GM12878 (cell line): ENCODE data around the gene ITGB2. TPM values are rescaled to one million over a fixed set of nuclear protein-coding genes. Genes with fewer than 3 reads are reported as not detected.

Experiments
- CBX3 ChIP-seq: fragments of 200-600 bp; sonication (generic); IDR thresholded peaks from 2 replicates; pipeline ENCODE4 v1.6.1; 2016; ENCODE audit warnings: low read depth, borderline replicate concordance
- CEBPZ ChIP-seq: fragments of 150-350 bp; IDR thresholded peaks from 2 replicates; pipeline ENCODE4 v1.6.1; 2016; ENCODE audit warnings: low read depth, low read length
- CHD4 ChIP-seq: fragments of 200-600 bp; sonication (generic); IDR thresholded peaks from 2 replicates; pipeline ENCODE4 v1.6.1; 2016; ENCODE audit warnings: mild to moderate bottlenecking
- EP300 ChIP-seq, 2 experiments: fragments of 150-350 bp in 1 of 2; IDR thresholded peaks; 2 replicates each; pipeline ENCODE4 v1.6.1; 2011 to 2012; ENCODE audit warnings: low read depth in 2 of 2, low read length in 2 of 2, borderline replicate concordance in 1 of 2, improper control_type of control experiment in 1 of 2, inconsistent platforms in 1 of 2; ENCODE audit not compliant: control insufficient read depth in 1 of 2
- ESRRA ChIP-seq: IDR thresholded peaks from 2 replicates; pipeline ENCODE4 v1.6.1; 2012; ENCODE audit warnings: mild to moderate bottlenecking, low read length, improper control_type of control experiment
- IKZF2 ChIP-seq, 2 experiments: fragments of 450-650 bp; IDR thresholded peaks; 2 replicates each; pipeline ENCODE4 v1.6.1; 2017; ENCODE audit warnings: mild to moderate bottlenecking in 2 of 2, moderate library complexity in 2 of 2
- KAT2A ChIP-seq: conservative IDR thresholded peaks from 2 replicates; pipeline ENCODE4 v1.6.1; 2011; ENCODE audit warnings: low read depth, low read length; ENCODE audit not compliant: control insufficient read depth
- MEF2A ChIP-seq: IDR thresholded peaks from 2 replicates; pipeline ENCODE4 v1.6.1; 2011; ENCODE audit warnings: low read depth, mild to moderate bottlenecking, low read length, moderate library complexity; ENCODE audit not compliant: insufficient read depth
- MEF2B ChIP-seq: fragments of 450-650 bp; IDR thresholded peaks from 2 replicates; pipeline ENCODE4 v1.6.1; 2018; ENCODE audit warnings: mild to moderate bottlenecking, moderate library complexity; ENCODE audit not compliant: partially characterized antibody, poor library complexity, severe bottlenecking
- MLLT1 ChIP-seq: fragments of 450-650 bp; IDR thresholded peaks from 2 replicates; pipeline ENCODE4 v1.6.1; 2016; ENCODE audit warnings: mild to moderate bottlenecking
- MXI1 ChIP-seq: fragments of 150-350 bp; IDR thresholded peaks from 2 replicates; pipeline ENCODE4 v1.6.1; 2011; ENCODE audit warnings: low read depth, mild to moderate bottlenecking, inconsistent platforms, low read length, improper control_type of control experiment
- NFYB ChIP-seq: IDR thresholded peaks from 2 replicates; pipeline ENCODE4 v1.6.1; 2011; ENCODE audit warnings: low read depth, mild to moderate bottlenecking, low read length, improper control_type of control experiment, moderate library complexity; ENCODE audit not compliant: insufficient read depth
- PBX3 ChIP-seq: IDR thresholded peaks from 2 replicates; pipeline ENCODE4 v1.6.1; 2011; ENCODE audit warnings: mild to moderate bottlenecking, low read depth, low read length, moderate library complexity; ENCODE audit not compliant: insufficient replicate concordance
- PKNOX1 ChIP-seq: fragments of 450-650 bp; IDR thresholded peaks from 2 replicates; pipeline ENCODE4 v1.6.1; 2016; ENCODE audit warnings: mild to moderate bottlenecking
- POLR2A ChIP-seq: IDR thresholded peaks from 2 replicates; pipeline ENCODE4 v1.6.1; 2011; ENCODE audit warnings: low read depth, mild to moderate bottlenecking, low read length
- POU2F2 ChIP-seq: IDR thresholded peaks from 3 replicates; pipeline ENCODE4 v1.6.1; 2011; ENCODE audit warnings: low read depth, mild to moderate bottlenecking, low read length, borderline replicate concordance
- RUNX3 ChIP-seq: IDR thresholded peaks from 2 replicates; pipeline ENCODE4 v1.6.1; 2012; ENCODE audit warnings: low read length, inconsistent platforms
- SIX5 ChIP-seq: IDR thresholded peaks from 2 replicates; pipeline ENCODE4 v1.6.1; 2011; ENCODE audit warnings: mild to moderate bottlenecking, low read depth, low read length, moderate library complexity; ENCODE audit not compliant: severe bottlenecking
- SKIL ChIP-seq: fragments of 450-650 bp; IDR thresholded peaks from 2 replicates; pipeline ENCODE4 v1.6.1; 2017; ENCODE audit warnings: mild to moderate bottlenecking, low read depth, inconsistent platforms; ENCODE audit not compliant: poor library complexity, severe bottlenecking
- SREBF1 ChIP-seq: IDR thresholded peaks from 2 replicates; pipeline ENCODE4 v1.6.1; 2012; ENCODE audit warnings: mild to moderate bottlenecking, low read length
- ZNF24 ChIP-seq: fragments of 450-650 bp; IDR thresholded peaks from 2 replicates; pipeline ENCODE4 v1.6.1; 2017; ENCODE audit warnings: antibody characterized with exemption, mild to moderate bottlenecking
- polyA plus RNA-seq, 11 experiments: library from polyadenylated mRNA; depleted of rRNA in 4 of 11; unstranded in 6 of 11; stranded (reverse) in 5 of 11; fragments of >200 nt; fragmentation: Nextera tagmentation in 4 of 11; fragmentation: Illumina TruSeq in 1 of 11; extraction: Ambion mirVana in 4 of 11; extraction: Trizol in 1 of 11; gene quantifications; 1 replicate in 1 of 11; 2 replicates in 10 of 11; pipeline versions ENCODE4 v1.2.1 to v1.2.3, GENCODE V29; 2011 to 2016; ENCODE audit warnings: inconsistent platforms in 2 of 11, missing spikeins in 2 of 11, low read depth in 1 of 11
- total RNA-seq, 4 experiments: library from RNA; depleted of rRNA in 3 of 4; stranded (reverse); fragments of >200 nt in 3 of 4; fragmentation: Illumina TruSeq in 1 of 4; extraction: Trizol in 1 of 4; gene quantifications; 2 replicates each; pipeline versions ENCODE4 v1.2.1 to v1.2.3, GENCODE V29; 2013 to 2021

Gene ITGB2
- total and polyA plus RNA-seq, 10 of the 15 experiments (the other 5 are each of a cell fraction or from before 2014, with no cell fraction given) = 8.0 to 172 (median 58.9) TPM

GRCh38 chr21:44943005-44943685, 22.4 kb upstream of the ITGB2 start (continued):
- TF ChIP-seq PKNOX1 (peak; percentile 46; the same call in 1 of the 2 replicates), MXI1 (no peak), KAT2A (no peak), EP300 (IDR thresholded peaks at IDR 0.05; ENCODE audit: borderline replicate concordance in 1 of 2, control insufficient read depth in 1 of 2, low read depth in 2 of 2, low read length in 2 of 2) (no peak), ZNF24 (no peak), POLR2A (no peak), MEF2A (no peak), CBX3 (no peak), IKZF2 (IDR thresholded peaks at IDR 0.05) (peak; percentile 25 to 30; a peak in 2 of 4 replicates), SKIL (no peak), POU2F2 (no peak), CEBPZ (no peak), ESRRA (no peak), MLLT1 (no peak), PBX3 (peak; percentile 51), CHD4 (no peak), RUNX3 (peak; percentile 63), SIX5 (no peak), MEF2B (no peak), NFYB (no peak), SREBF1 (no peak)
